ENCODE measurements around the gene CSNK1A1.
A peak's percentile ranks its signal among the peaks of the same experiment; 100 is the strongest.
"Not testable (repeated sequence)": the region's sequence is repeated elsewhere in the genome, so short reads cannot be mapped to it uniquely, and the experiment has no call there.

CSNK1A1 gene

DNA sequence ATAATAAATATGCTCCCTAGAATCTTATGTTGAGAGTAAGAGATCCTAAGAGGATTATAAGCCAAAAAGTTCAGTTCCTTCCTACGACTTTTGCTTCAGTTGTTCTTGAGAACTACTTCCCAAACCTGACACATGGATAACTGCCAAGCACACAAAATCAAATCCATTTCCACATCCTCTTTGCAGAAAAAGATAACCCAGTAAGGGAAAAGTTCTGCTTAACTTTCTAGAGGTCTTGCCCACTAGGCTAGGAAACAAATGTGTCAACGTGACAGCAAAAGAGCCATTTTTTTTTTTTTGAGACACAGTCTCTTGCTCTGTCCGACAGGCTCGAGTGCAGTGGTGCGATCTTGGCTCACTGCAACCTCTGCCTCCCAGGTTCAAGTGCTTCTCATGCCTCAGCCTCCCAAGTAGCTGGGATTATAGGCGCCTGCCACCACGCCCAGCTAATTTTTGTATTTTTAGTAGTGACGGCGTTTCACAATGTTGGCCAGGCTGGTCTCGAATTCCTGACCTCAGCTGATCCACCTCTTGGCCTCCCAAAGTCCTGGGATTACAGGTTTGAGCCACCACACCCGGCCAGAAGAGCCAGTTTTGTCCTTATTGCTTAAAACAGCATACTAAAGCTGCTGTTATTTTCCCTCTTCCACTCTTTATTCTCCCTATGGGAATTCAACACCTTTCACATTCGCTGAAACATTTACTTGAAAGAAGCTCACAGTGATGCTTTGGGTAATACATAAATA lies 24.2 kb downstream of the CSNK1A1 start:
- no peak for DNase-seq

DNA sequence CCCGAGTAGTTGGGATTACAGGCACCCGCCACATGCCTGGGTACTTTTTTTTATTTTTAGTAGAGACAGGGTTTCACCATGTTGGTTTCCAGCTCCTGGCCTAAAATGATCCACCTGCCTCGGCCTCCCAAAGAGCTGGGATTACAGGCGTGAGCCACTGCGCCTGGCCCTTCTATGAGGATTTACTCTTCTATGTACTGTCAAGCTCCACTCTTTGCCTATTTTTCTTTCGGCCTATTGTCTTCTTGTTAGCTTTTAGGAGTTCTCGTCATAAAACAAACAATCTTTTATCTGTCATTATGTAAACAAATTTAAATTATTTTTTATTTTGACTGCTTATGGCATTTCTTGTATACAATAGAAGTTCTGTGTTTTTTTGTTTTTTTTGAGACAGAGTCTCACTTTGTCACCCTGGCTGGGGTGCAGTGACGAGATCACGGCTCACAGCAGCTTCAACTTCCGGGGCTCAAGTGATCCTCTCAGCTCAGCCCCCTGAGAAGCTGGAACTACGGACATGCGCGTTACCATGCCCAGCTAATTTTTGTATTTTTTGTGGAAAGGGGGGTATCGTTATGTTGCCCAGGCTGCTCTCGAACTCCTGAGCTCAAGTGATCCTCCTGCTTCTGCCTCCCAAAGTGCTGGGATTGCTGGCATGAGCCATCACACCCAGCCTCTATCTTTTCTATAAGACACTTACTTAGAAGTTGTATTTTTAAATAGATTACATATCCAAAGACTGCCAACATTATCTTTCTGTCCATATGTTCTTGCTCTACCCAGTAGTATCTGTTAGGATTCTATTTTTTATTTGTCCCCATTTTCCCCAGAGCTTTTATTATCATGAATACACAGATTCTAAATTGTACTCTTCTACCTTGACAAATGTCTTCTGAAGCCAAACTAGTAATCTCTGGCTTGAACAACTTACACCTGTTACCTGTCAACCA lies 29.2 kb downstream of the CSNK1A1 start:
- DNase-seq = no peak

DNA sequence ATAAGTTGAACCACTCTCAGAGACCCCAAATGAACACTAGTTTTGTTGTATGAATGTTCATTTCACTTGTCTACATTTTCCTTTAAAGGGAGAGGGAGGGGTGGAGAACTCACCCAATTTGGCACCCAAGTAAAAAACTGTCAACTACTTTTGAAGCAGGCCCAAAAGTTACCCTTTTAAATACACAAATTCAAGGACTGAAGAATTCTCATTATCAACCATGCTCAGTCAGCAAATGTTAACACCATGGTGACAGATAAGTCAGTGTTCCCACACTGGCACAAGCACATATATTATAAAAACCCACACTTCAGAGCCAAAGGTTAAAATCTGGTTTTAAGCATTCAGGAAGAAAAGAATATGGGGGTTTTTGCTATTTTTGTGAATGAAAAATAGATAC lies 31.6 kb downstream of the CSNK1A1 start:
- DNase-seq = no peak

DNA sequence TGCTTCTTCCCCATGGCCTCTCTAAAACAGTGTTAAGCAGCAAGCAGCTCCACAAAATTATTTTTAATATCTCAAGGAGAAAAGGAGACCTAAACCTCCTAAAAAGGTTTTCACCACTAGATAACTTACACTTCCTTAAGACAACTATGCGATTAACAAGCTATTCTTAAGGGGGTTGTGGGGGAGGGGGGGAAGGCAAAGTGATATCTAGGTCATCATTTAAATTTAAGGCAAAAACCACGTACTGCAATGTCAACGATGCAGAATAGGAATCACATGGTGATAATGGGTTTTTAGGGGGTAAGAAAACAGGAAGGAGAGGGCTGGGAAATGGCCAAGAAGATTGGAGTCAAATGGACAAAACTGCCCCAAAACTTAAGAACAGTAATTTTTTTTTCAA lies 32.6 kb downstream of the CSNK1A1 start:
- no peak for DNase-seq

DNA sequence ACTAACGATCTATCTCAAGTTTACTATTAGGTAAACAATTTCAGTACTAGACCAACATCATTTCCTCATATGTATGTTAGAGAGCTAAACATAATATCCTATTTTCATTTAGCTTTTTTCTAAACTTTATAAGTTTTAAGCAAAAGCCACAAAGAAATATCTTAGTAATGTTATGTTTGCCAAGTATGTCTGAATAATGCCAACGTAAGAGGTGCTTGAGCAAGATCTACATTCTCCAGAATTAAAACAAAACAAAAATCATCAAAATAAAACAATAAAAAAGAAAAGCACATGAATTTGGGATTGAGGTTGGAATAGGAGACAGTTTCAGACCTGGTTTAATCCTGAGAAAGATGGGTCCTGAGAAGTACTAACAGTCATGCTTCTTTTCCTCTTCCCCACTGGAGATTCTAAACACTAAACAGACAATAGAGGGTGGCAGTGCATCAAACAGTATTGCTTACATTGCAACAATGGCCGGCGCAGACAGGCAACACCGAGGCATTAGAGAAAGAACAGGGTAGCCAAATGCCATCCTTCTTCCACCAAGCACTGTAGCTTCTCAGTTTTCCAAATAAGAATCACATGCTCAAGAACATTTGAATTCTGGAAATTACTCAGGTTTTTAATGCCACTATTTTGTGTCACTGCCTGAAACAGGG lies 33.6 kb downstream of the CSNK1A1 start:
- DNase-seq = no peak

DNA sequence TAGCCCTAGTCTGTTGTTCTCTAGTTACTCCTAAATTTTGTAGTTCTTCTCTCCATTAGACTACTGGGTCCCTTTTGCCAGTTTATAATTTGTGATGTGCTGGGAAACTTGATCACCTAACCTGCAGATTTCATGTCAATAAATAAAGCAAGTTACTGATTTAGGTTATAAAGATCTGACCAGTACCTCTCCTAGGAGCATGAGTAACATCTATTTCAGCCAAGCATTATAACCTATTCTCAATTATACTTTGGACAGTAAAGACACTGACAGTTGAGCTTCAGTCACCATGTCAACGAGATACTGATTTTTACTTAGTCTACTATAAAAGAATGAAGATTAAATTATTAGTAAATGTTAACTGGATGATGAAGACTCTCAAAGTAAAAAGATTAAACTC lies 36.7 kb downstream of the CSNK1A1 start:
- no peak for DNase-seq

DNA sequence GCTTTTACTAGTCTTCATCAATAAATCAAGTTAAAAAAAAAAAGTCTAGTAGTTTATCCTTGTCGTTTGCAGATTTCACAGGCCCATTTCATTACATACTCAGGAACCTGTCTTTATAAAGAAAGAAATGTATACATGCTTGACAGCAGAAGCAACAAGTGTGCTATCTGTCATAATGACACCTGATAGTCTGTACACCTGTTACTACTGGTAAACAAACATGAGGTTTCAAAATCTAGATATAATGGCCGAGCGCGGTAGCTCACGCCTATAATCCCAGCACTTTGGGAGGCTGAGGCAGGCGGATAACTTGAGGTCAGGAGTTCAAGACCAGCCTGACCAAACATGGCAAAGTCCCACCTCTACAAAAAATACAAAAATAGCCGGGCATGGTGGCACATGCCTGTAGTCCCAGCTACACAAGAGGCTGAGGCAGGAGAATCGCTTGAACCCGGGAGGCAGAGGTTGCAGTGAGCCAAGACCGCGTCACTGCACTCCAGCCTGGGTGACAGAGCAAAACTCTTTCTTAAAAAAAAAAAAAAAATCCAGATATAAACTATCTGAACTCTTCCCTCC lies 37.8 kb downstream of the CSNK1A1 start:
- DNase-seq = not testable (repeated sequence)

DNA sequence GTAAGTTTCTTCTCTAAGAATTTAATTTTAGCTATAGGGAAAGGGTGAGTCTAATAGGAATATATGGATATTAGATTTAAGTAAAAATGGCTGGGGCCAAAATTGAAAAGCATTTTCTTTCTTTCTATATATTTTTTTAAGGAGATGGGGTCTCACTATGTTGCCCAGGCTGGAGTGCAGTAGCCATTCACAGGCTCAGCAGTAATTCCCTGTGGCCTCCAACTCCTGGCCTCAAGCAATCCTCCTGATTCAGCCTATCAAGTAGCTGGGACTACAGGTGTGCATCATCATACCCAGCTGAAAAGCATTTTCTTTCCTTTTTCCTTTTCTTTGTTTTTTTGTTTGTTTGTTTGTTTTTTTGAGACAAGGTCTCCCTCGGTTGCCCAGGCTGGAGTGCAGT lies 41.1 kb downstream of the CSNK1A1 start:
- no peak for DNase-seq

DNA sequence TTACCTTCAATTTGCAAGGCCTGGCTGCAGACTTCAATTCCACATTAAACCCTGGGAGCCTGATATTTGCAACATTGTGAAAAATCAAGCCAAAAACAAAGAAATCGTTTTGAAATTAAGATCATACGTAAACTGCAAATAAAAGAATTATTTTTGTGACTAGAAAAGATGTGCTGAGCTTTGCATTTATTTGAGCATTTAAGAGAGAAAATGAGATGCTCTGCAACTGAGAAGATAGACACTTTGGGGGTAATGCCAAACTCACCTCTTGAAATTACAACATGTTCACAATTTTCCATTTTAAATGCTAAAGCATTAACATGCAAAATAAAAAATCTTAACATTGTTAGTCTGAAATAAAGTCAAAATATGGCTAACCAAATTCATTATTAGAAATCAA lies 46.6 kb downstream of the CSNK1A1 start:
- no peak for DNase-seq

DNA sequence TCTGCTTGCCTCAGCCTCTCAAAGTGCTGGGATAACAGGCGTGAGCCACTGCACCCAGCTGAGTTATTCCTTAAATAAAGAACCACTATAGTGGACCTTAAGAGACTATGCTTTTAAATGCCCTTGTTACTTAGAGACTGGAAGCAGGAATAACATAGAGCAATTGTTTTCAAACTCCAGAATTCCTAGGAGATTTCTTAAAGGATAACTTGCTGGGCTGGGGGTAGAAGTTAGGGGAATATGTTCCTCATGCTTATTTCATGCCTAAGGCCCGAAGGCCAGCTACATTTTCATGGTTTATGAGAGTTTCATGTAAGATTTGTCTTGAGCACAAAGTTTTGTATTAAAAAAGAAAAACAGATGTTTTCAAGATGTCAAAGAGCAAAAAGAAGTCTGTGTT lies 48.2 kb downstream of the CSNK1A1 start:
- no peak for DNase-seq

DNA sequence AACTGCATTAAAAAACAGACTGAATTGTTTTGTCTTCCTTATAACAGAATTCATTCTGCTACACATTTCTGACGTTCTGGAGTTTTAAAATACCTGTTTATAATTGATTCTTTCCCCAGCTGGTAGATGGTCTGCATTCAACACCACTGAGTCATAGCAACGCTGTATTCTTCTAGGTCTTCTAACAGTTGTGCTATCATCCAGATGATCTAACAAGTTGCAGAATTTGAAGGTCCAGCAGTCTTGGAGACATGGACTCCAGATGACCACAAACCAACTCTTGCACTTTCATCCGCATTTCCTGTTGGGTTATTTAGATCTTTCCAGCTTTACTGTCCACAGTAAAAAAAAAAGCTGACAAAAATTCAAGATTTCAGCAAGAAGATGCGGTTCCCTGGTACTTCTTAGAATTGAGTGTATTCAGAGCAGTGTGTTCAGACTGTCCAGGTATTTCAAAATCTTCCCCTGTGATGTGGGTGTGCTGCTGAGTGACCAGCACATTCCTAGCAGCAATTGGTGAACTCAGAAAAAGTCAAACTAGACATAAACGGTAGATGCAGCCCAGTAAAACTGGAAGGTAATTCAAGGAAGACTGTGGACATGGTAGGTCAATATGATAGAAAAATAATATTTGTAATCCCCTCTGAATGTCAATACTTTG lies 50.2 kb downstream of the CSNK1A1 start:
- peak; percentile 59 for DNase-seq

DNA sequence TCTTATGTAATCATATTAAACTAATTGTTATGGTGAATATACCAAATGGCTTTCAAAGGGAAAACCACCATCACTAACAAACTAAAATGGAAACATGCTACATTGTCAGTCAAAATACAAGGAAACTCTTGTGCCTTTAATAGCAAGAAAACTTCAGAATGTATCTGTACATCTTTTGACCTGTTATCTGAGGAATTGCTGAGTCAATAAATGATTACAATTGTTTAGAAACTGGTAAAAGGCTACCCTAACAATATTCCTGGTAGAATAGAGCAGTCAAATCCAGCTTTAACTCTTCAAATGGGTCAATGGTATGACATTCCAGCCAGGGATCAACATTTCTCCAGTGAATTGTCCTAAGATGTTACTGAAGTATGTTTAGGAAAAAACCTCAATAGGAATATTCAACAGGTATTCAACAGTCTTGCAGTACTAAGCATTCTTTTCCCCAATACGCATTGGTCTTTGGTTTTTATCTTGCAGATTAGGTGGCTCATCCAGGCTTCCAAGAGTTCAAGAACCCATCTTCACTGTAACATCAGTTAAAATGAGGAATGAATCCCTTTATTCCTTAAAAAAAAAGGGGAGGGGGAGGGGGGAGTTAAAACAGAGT lies 52.4 kb downstream of the CSNK1A1 start:
- no peak for DNase-seq

DNA sequence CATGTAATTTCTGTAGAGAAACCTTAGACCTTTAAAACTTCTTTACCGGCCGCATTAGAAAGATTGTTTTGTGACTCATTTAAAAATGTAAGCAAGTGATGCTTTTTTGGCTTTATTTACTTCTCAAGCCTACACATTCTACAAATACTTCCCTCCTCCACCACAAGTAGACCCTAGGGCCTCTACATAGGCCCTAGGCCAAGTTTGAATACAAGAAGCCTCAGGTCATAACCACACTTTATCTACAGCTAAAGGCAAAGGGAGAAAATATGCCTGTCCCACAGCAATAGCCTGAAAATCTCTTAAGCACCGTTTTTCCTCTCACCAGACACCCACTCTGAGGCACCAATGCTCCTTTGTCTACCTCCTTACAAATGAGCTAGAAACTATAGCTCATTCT lies 53.9 kb downstream of the CSNK1A1 start:
- DNase-seq = no peak

DNA sequence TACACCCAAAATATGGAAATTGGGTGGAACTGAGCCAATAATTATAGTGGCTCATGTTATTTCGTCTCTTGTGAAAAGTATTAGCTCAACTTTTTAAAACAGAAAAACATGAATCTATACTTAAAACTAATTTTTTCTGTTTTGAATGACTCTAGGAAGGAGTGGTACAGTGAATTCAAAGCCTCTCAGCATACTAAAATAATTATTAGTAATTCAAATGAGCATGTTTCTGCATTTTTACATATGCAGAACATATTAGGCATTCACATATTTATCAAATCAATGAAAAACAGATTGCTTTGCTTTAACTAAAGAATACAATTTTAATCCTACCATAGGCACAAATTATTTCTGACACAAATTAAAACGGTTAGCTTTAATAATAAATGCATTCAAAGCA lies 54.3 kb downstream of the CSNK1A1 start:
- DNase-seq = no peak

DNA sequence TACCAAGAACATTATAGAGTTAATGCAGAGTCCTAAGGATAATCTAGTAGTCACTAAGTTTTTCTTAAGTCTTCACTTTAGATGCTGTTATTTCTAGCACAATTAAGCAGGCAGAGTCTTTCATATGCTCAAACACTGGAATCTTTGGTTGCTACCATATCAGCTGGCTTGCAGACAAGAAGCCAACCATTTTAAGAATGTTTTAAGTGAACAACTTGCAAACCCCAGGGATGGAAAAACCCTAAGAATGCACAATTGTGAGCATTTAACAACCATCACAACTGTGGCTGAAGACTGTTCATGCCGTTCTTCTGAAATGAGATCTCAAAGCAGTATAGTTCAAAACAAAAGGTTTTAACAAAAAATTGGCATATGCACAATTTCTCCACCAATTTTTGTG lies 55.1 kb downstream of the CSNK1A1 start:
- no peak for DNase-seq

DNA sequence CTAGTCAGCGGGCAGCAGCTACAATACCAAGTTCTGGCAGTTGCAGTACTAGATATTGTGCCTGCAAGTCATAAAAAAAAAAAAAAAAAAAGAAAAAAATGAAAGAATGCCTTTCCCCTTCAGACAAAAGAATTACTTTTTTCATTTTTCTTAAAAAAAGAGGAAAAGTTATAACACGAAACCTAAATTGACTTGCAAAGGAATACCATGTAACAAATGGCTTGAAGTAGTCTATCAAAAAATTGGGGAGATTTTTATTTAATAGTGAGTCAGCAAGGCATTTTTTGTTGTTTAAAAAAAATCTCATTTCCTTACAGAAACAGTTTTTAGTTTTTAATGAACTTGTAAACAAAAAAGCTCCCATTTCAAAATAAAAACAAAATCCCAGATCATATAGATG lies 55.6 kb downstream of the CSNK1A1 start:
- no peak for DNase-seq

DNA sequence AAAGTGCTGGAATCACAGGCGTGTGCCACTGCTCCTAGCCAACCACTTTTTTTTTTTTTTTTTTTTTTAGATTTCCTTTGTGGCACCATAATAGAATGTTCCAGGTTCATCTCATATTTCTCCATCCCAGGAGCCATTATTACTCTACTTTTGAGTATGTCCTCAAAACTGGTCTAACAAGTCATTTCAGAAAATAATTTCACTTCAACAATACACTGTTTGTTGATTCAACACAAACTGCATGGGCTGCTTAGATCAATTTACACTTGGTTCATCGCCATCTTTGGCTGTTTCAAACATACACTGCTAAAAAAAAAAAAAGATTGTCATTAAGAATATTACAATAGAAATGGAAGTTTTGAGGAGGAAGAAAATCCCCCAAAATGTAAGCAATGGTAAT lies 57.9 kb downstream of the CSNK1A1 start:
- DNase-seq = no peak

DNA sequence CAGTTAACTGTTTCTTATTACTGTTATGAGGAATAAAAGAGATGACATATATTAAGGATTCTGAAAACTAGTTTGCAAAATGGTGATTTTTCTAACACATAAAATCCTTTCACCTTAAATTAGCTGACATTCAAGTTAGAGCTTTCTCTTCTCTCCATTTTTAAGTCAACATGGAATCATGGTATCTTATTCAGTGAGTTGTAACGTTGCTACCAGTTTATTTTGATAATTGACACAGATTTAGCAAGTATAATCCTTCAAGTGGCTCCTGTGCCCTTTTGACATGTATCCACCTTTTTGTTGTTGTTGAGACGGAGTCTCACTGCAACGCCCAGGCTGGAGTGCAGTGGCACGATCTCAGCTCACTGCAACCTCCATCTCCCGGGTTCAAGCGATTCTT lies 58.5 kb downstream of the CSNK1A1 start:
- DNase-seq = no peak

DNA sequence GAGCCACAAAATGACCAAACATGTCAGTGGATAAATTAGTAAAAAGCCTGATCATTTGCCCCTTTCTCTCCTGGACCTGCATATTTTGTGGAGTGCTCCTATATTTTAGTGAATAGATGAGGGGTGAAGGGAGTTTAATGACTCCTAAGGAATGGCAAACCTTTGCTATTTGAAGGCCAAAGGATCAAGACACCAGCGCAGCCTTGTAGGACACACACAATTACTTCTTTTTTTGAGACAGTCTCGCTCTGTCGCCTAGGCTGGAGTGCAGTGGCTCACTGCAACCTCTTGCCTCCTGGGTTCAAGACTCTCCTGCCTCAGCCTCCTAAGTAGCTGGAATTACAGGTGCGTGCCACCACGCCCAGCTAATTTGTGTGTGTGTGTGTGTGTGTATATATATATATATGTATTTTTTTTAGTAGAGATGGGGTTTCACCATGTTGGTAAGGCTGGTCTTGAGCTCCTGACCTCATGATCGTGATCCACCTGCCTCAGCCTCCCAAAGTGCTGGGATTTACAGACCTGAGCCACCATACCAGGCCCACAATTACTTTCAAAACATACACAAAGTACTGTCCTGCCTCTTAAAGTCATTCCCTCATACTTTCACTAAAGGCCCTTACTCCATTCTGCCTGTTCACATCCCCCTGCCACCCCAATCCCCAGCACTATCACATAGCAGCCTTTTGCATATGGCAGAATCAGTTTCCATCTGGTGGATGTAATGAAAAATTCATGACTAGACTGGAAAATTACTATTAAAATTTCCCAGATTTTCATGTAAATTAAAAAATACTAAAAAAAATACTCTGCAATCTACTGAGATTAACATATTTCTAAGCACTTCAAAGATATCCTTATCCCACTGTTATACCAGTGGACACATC lies 60.4 kb downstream of the CSNK1A1 start:
- no peak for DNase-seq

DNA sequence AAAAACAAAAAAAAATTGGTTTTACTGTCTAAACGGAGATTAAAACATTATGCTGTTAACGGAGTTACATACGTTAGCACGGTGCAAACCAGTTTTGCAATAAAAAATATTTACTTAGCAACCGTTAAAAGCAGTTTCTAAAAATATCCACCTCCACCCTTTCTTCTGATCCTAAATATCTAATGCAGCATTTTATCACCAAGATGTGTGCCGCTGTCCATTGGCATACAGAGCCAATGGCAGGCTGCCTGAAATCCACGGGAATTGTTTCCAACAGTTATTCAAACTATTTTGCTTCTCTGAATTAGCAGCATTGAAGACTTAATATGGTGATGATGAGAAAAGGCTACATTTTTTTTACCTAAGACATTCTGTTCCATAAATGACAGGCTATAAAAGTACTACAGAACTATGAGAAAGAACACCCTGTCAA lies 61.6 kb downstream of the CSNK1A1 start:
- no peak for DNase-seq

DNA sequence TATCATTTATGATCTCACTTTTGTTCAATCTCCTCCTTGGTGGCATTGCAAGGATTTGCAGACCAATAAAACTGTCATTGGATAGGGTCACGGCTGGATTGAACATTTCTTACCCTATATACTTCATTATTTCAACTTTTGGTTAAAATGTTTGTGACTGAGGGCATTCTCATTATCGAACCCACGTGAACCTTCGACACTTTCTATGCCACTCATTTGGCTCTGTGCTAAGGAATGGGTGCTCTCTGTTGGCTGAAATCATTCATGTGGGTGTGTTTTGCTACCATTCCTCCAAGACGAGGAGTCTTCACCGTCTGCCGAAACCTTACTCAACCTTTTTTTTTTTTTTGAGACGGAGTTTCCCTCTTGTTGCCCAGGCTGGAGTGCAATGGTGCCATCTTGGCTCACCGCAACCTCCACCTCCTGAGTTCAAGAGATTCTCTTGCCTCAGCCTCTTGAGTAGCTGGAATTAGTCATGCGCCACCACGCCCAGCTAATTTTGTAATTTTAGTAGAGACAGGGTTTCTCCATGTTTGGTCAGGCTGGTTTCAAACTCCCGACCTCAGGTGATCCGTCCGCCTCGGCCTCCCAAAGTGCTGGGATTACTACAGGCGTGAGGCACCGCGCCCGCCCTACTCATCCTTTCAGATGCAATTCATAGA lies 62.5 kb downstream of the CSNK1A1 start:
- no peak for DNase-seq

Data from kidney glomerular epithelial cell (primary cell).